ENCODE data around the gene NYNRIN. TPM values are rescaled to one million over a fixed set of nuclear protein-coding genes. Genes with fewer than 3 reads are reported as not detected.

NYNRIN gene
- total and polyA plus RNA-seq, 2 experiments from 2014 or later: 3.1 to 20.0 TPM

DNA sequence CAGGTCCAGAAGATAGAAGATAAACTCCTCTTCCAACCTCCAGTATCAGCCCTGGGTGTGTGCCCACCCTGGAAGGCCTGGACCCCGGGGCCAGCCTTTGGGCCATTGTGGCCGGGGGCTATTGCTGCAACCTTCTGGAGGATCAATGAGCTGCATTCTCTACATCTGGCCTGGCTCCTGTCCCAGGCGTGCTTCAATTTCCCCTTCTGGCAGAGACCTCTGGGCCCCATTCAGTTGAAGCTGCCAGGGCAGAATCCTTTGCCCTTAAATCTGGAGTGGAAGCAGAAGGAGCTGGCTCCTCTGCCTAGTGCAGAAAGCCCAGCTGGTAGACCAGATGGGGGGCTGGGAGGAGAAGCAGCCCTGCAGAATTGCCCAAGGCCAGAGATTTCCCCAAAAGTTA is 10.0 kb downstream of the NYNRIN start:
- H3K36me3 Mint-ChIP-seq (ENCODE audit: low read depth): 0 out of 3 replicates have a peak, but pooled peaks cover 5% of the 10 kb centered on the region
- H3K4me3 Mint-ChIP-seq: no peak overlapping the region
- H3K4me3 ChIP-seq: no peak overlapping the region
- H3K27me3 ChIP-seq (ENCODE audit: insufficient read depth): no peaks in the 10 kb centered on the region
- no peaks in the 10 kb centered on the region for H3F3A ChIP-seq (replicated peaks; ENCODE audit: low read depth)
- TF ChIP-seq, protein P1, sequence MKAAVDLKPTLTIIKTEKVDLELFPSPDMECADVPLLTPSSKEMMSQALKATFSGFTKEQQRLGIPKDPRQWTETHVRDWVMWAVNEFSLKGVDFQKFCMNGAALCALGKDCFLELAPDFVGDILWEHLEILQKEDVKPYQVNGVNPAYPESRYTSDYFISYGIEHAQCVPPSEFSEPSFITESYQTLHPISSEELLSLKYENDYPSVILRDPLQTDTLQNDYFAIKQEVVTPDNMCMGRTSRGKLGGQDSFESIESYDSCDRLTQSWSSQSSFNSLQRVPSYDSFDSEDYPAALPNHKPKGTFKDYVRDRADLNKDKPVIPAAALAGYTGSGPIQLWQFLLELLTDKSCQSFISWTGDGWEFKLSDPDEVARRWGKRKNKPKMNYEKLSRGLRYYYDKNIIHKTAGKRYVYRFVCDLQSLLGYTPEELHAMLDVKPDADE (IDR thresholded peaks at IDR 0.05): no peak
- TF ChIP-seq ZNF114 (CRISPR knock-in tag; IDR thresholded peaks at IDR 0.05): no peak
- TF ChIP-seq, protein P2, sequence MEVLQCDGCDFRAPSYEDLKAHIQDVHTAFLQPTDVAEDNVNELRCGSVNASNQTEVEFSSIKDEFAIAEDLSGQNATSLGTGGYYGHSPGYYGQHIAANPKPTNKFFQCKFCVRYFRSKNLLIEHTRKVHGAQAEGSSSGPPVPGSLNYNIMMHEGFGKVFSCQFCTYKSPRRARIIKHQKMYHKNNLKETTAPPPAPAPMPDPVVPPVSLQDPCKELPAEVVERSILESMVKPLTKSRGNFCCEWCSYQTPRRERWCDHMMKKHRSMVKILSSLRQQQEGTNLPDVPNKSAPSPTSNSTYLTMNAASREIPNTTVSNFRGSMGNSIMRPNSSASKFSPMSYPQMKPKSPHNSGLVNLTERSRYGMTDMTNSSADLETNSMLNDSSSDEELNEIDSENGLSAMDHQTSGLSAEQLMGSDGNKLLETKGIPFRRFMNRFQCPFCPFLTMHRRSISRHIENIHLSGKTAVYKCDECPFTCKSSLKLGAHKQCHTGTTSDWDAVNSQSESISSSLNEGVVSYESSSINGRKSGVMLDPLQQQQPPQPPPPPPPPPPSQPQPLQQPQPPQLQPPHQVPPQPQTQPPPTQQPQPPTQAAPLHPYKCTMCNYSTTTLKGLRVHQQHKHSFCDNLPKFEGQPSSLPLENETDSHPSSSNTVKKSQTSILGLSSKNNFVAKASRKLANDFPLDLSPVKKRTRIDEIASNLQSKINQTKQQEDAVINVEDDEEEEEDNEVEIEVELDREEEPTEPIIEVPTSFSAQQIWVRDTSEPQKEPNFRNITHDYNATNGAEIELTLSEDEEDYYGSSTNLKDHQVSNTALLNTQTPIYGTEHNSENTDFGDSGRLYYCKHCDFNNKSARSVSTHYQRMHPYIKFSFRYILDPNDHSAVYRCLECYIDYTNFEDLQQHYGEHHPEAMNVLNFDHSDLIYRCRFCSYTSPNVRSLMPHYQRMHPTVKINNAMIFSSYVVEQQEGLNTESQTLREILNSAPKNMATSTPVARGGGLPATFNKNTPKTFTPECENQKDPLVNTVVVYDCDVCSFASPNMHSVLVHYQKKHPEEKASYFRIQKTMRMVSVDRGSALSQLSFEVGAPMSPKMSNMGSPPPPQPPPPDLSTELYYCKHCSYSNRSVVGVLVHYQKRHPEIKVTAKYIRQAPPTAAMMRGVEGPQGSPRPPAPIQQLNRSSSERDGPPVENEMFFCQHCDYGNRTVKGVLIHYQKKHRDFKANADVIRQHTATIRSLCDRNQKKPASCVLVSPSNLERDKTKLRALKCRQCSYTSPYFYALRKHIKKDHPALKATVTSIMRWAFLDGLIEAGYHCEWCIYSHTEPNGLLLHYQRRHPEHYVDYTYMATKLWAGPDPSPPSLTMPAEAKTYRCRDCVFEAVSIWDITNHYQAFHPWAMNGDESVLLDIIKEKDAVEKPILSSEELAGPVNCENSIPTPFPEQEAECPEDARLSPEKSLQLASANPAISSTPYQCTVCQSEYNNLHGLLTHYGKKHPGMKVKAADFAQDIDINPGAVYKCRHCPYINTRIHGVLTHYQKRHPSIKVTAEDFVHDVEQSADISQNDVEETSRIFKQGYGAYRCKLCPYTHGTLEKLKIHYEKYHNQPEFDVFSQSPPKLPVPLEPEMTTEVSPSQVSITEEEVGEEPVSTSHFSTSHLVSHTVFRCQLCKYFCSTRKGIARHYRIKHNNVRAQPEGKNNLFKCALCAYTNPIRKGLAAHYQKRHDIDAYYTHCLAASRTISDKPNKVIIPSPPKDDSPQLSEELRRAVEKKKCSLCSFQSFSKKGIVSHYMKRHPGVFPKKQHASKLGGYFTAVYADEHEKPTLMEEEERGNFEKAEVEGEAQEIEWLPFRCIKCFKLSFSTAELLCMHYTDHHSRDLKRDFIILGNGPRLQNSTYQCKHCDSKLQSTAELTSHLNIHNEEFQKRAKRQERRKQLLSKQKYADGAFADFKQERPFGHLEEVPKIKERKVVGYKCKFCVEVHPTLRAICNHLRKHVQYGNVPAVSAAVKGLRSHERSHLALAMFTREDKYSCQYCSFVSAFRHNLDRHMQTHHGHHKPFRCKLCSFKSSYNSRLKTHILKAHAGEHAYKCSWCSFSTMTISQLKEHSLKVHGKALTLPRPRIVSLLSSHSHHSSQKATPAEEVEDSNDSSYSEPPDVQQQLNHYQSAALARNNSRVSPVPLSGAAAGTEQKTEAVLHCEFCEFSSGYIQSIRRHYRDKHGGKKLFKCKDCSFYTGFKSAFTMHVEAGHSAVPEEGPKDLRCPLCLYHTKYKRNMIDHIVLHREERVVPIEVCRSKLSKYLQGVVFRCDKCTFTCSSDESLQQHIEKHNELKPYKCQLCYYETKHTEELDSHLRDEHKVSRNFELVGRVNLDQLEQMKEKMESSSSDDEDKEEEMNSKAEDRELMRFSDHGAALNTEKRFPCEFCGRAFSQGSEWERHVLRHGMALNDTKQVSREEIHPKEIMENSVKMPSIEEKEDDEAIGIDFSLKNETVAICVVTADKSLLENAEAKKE (CRISPR knock-in tag; IDR thresholded peaks at IDR 0.05): no peak
- no peak for TF ChIP-seq NANOG (IDR thresholded peaks at IDR 0.05; ENCODE audit: borderline replicate concordance)
- TF ChIP-seq, protein P3, sequence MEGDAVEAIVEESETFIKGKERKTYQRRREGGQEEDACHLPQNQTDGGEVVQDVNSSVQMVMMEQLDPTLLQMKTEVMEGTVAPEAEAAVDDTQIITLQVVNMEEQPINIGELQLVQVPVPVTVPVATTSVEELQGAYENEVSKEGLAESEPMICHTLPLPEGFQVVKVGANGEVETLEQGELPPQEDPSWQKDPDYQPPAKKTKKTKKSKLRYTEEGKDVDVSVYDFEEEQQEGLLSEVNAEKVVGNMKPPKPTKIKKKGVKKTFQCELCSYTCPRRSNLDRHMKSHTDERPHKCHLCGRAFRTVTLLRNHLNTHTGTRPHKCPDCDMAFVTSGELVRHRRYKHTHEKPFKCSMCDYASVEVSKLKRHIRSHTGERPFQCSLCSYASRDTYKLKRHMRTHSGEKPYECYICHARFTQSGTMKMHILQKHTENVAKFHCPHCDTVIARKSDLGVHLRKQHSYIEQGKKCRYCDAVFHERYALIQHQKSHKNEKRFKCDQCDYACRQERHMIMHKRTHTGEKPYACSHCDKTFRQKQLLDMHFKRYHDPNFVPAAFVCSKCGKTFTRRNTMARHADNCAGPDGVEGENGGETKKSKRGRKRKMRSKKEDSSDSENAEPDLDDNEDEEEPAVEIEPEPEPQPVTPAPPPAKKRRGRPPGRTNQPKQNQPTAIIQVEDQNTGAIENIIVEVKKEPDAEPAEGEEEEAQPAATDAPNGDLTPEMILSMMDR (conservative IDR thresholded peaks at IDR 0.05; ENCODE audit: low read depth in 2 of 2): no peak
- TF ChIP-seq EZH2 (IDR thresholded peaks at IDR 0.05; ENCODE audit: low read depth, unreplicated experiment): no peak
- TF ChIP-seq, protein P4, sequence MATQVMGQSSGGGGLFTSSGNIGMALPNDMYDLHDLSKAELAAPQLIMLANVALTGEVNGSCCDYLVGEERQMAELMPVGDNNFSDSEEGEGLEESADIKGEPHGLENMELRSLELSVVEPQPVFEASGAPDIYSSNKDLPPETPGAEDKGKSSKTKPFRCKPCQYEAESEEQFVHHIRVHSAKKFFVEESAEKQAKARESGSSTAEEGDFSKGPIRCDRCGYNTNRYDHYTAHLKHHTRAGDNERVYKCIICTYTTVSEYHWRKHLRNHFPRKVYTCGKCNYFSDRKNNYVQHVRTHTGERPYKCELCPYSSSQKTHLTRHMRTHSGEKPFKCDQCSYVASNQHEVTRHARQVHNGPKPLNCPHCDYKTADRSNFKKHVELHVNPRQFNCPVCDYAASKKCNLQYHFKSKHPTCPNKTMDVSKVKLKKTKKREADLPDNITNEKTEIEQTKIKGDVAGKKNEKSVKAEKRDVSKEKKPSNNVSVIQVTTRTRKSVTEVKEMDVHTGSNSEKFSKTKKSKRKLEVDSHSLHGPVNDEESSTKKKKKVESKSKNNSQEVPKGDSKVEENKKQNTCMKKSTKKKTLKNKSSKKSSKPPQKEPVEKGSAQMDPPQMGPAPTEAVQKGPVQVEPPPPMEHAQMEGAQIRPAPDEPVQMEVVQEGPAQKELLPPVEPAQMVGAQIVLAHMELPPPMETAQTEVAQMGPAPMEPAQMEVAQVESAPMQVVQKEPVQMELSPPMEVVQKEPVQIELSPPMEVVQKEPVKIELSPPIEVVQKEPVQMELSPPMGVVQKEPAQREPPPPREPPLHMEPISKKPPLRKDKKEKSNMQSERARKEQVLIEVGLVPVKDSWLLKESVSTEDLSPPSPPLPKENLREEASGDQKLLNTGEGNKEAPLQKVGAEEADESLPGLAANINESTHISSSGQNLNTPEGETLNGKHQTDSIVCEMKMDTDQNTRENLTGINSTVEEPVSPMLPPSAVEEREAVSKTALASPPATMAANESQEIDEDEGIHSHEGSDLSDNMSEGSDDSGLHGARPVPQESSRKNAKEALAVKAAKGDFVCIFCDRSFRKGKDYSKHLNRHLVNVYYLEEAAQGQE (IDR thresholded peaks at IDR 0.05; ENCODE audit: unreplicated experiment): no peak
- no peak for TF ChIP-seq EZH2phosphoT487 (IDR thresholded peaks at IDR 0.05; ENCODE audit: unreplicated experiment)
- no peak for TF ChIP-seq JUNB (IDR thresholded peaks at IDR 0.05; ENCODE audit: unreplicated experiment)
- no peak for TF ChIP-seq CREB1 (CRISPR knock-in tag; IDR thresholded peaks at IDR 0.05; ENCODE audit: low read depth)
- TF ChIP-seq STAT1 (IDR thresholded peaks at IDR 0.05; ENCODE audit: unreplicated experiment): no peak
- TF ChIP-seq ZNF331 (CRISPR knock-in tag; IDR thresholded peaks at IDR 0.05; ENCODE audit: low read depth): no peak
- no peak for TF ChIP-seq POLR2AphosphoS5 (IDR thresholded peaks at IDR 0.05; ENCODE audit: low read depth)
- no peaks in the 10 kb centered on the region for H4K20me1 ChIP-seq (replicated peaks; ENCODE audit: insufficient read depth)
- no peak overlapping the region for H2AFZ ChIP-seq
- no peaks in the 10 kb centered on the region for H3K36me3 ChIP-seq (ENCODE audit: insufficient read depth)
- H3K27ac ChIP-seq (ENCODE audit: low read depth): no peak overlapping the region
- H3K9me3 Mint-ChIP-seq: no peaks in the 10 kb centered on the region
- H3K4me2 ChIP-seq: no peak overlapping the region
- no peak overlapping the region for H3K27ac Mint-ChIP-seq
- peaks cover 4% of the 10 kb centered on the region for H3K27me3 Mint-ChIP-seq (ENCODE audit: insufficient read depth, low read depth, poor library complexity)
- peaks cover 11% of the 10 kb centered on the region for H3K4me1 Mint-ChIP-seq
- DNase-seq (ENCODE audit: low spot score) (no peak), ATAC-seq (no peak)
- no peaks in the 10 kb centered on the region for H3K4me1 ChIP-seq (ENCODE audit: insufficient read depth)
- no peaks in the 10 kb centered on the region for H3K79me2 ChIP-seq (replicated peaks; ENCODE audit: insufficient read depth)
- H3K9me2 ChIP-seq (ENCODE audit: insufficient read depth): no peaks in the 10 kb centered on the region

All from GM23338 (cell line).